Measurements from ENCODE around the gene SF3B1. TPM values are rescaled to one million over a fixed set of nuclear protein-coding genes. Genes with fewer than 3 reads are reported as not detected.
"Not testable (repeated sequence)": the region's sequence is repeated elsewhere in the genome, so short reads cannot be mapped to it uniquely, and the experiment has no call there.

SF3B1 gene
- total RNA-seq, 1 experiment from 2014 or later: 250 TPM

- DNase-seq (ENCODE audit: low read depth in 1 of 2, low spot score in 2 of 2): no peak
- H3K9me3 ChIP-seq (replicated peaks): no peaks in the 10 kb centered on the region
- H3K27ac ChIP-seq: no peak overlapping the region
Measured at GRCh38 chr2:197356136-197356535, 78.7 kb downstream of the SF3B1 start.

GRCh38 chr2:197354169-197354558, 80.7 kb downstream of the SF3B1 start:
- no peaks in the 10 kb centered on the region for H3K36me3 ChIP-seq
- no peak overlapping the region for H3K4me3 ChIP-seq
- H3K4me1 ChIP-seq (replicated peaks): no peaks in the 10 kb centered on the region; the same call in 1 of the 2 replicates
- no peaks in the 10 kb centered on the region; the same call in 1 of the 2 replicates for H3K9me3 ChIP-seq (replicated peaks)
- no peaks in the 10 kb centered on the region for H3K27me3 ChIP-seq (replicated peaks)
- no peak overlapping the region for H3K27ac ChIP-seq
- no peak for DNase-seq (ENCODE audit: low read depth in 1 of 2, low spot score in 2 of 2)

More at GRCh38 chr2:197356136-197356535, 78.7 kb downstream of the SF3B1 start:
- Histone ChIP-seq H3K27me3 (replicated peaks) (no peaks in the 10 kb centered on the region), H3K4me1 (replicated peaks) (peaks cover 4% of the 10 kb centered on the region; the same call in 1 of the 2 replicates), H3K4me3 (no peak overlapping the region), H3K36me3 (no peaks in the 10 kb centered on the region)

- Histone ChIP-seq H3K27me3 (replicated peaks) (no peaks in the 10 kb centered on the region), H3K4me3 (no peak overlapping the region), H3K27ac (no peak overlapping the region), H3K36me3 (no peaks in the 10 kb centered on the region), H3K4me1 (replicated peaks) (no peaks in the 10 kb centered on the region; the same call in 1 of the 2 replicates), H3K9me3 (replicated peaks) (no peaks in the 10 kb centered on the region; the same call in 1 of the 2 replicates)
- no peak for DNase-seq (ENCODE audit: low read depth in 1 of 2, low spot score in 2 of 2)
Measured at GRCh38 chr2:197353393-197354168, 81.2 kb downstream of the SF3B1 start.

- Histone ChIP-seq H3K27me3 (replicated peaks) (no peaks in the 10 kb centered on the region), H3K4me1 (replicated peaks) (no peaks in the 10 kb centered on the region; the same call in 1 of the 2 replicates), H3K9me3 (replicated peaks) (no peaks in the 10 kb centered on the region; the same call in 1 of the 2 replicates), H3K27ac (no peak overlapping the region), H3K36me3 (no peaks in the 10 kb centered on the region), H3K4me3 (no peak overlapping the region)
- DNase-seq (ENCODE audit: low read depth in 1 of 2, low spot score in 2 of 2): no peak
Measured at GRCh38 chr2:197349699-197350098, 85.1 kb downstream of the SF3B1 start.

GRCh38 chr2:197348721-197349360, 86.0 kb downstream of the SF3B1 start:
- Histone ChIP-seq H3K4me1 (replicated peaks) (no peaks in the 10 kb centered on the region; the same call in 1 of the 2 replicates), H3K27me3 (replicated peaks) (no peaks in the 10 kb centered on the region), H3K9me3 (replicated peaks) (no peaks in the 10 kb centered on the region; the same call in 1 of the 2 replicates), H3K27ac (no peak overlapping the region), H3K4me3 (no peak overlapping the region), H3K36me3 (no peaks in the 10 kb centered on the region)
- no peak for DNase-seq (ENCODE audit: low read depth in 1 of 2, low spot score in 2 of 2)

GRCh38 chr2:197345846-197346370, 88.9 kb downstream of the SF3B1 start:
- H3K4me1 ChIP-seq (replicated peaks): no peaks in the 10 kb centered on the region; the same call in 1 of the 2 replicates
- H3K27ac ChIP-seq: no peak overlapping the region
- H3K27me3 ChIP-seq (replicated peaks): no peaks in the 10 kb centered on the region
- no peaks in the 10 kb centered on the region; the same call in 1 of the 2 replicates for H3K9me3 ChIP-seq (replicated peaks)
- DNase-seq (ENCODE audit: low read depth in 1 of 2, low spot score in 2 of 2): no peak
- no peaks in the 10 kb centered on the region for H3K36me3 ChIP-seq
- no peak overlapping the region for H3K4me3 ChIP-seq

- H3K4me1 ChIP-seq (replicated peaks); H3K36me3 ChIP-seq; DNase-seq (ENCODE audit: low read depth in 1 of 2, low spot score in 2 of 2); H3K9me3 ChIP-seq (replicated peaks); H3K27me3 ChIP-seq (replicated peaks); H3K27ac ChIP-seq; H3K4me3 ChIP-seq: not testable (repeated sequence)
Measured at GRCh38 chr2:197343968-197344367, 90.9 kb downstream of the SF3B1 start.

- Histone ChIP-seq H3K27ac (no peak overlapping the region), H3K9me3 (replicated peaks) (no peaks in the 10 kb centered on the region), H3K27me3 (replicated peaks) (no peaks in the 10 kb centered on the region), H3K36me3 (no peaks in the 10 kb centered on the region), H3K4me3 (no peak overlapping the region), H3K4me1 (replicated peaks) (no peaks in the 10 kb centered on the region)
- DNase-seq (ENCODE audit: low read depth in 1 of 2, low spot score in 2 of 2): no peak
Measured at GRCh38 chr2:197340591-197340990, 94.2 kb downstream of the SF3B1 start.

Other genes starting within 250 kb of the SF3B1 start
- 8.4 and 15.5 TPM in 2 replicates for gene ANKRD44, start 124.2 kb downstream of the SF3B1 start, total RNA-seq (2014; rRNA removed; shearing (Covaris generic))
- 42.9 and 60.9 TPM in 2 replicates for gene COQ10B, start 18.5 kb upstream of the SF3B1 start, total RNA-seq (2014; rRNA removed; shearing (Covaris generic))
- gene HSPD1, start 64.8 kb upstream of the SF3B1 start, total RNA-seq (2014; rRNA removed; shearing (Covaris generic)): 379 and 468 TPM in 2 replicates
- gene HSPE1, start 65.4 kb upstream of the SF3B1 start, total RNA-seq (2014; rRNA removed; shearing (Covaris generic)): 328 and 363 TPM in 2 replicates
- gene MOB4, start 81.0 kb upstream of the SF3B1 start, total RNA-seq (2014; rRNA removed; shearing (Covaris generic)): 64.1 and 69.8 TPM in 2 replicates
- 0.16 and 0.21 TPM in 2 replicates for gene RFTN2, start 240.6 kb upstream of the SF3B1 start, total RNA-seq (2014; rRNA removed; shearing (Covaris generic))